Gastroesophageal sphincter (tissue), 3 donors: ENCODE data around the gene CERS4.
"Not testable (repeated sequence)": the region's sequence is repeated elsewhere in the genome, so short reads cannot be mapped to it uniquely, and the experiment has no call there.

Experiments used
- EP300 ChIP-seq: sonication (generic); formaldehyde crosslinking; IDR thresholded peaks from one replicate; pipeline ENCODE4 v1.6.1; 2017; ENCODE audit warnings: antibody characterized with exemption, mild to moderate bottlenecking
- POLR2AphosphoS5 ChIP-seq: sonication (generic); formaldehyde crosslinking; IDR thresholded peaks from one replicate; pipeline ENCODE4 v1.6.1; 2017; ENCODE audit warnings: antibody characterized with exemption
- TF ChIP-seq, protein P1 (sequence below), 4 experiments: fragments of 200-600 bp in 2 of 4; fragments of 450-650 bp in 2 of 4; sonication (generic) in 1 of 4; IDR thresholded peaks; one replicate each; pipeline ENCODE4 v1.5.1; 2017 to 2019; ENCODE audit warnings: antibody characterized with exemption in 4 of 4, mild to moderate bottlenecking in 2 of 4, moderate library complexity in 2 of 4

DNA sequence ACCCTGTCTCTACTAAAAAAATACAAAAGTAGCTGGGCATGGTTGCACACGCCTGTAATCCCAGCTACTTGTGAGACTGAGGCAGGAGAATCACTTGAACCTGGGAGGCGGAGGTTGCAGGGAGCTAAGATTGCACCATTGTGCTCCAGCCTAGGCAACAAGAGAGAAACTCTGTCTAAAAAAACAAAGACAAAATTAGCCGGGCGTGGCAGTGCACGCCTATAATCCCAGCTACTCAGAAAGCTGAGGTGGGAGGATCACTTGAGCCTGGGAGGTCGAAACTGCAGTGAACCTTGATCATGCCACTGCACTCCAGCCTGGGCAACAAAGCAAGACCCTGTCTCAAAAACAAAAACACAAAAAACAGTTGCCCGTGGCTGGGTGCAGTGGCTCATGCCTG is 14.3 kb downstream of the CERS4 start:
- not testable (repeated sequence) for TF ChIP-seq EP300, POLR2AphosphoS5
- TF ChIP-seq, protein P1, sequence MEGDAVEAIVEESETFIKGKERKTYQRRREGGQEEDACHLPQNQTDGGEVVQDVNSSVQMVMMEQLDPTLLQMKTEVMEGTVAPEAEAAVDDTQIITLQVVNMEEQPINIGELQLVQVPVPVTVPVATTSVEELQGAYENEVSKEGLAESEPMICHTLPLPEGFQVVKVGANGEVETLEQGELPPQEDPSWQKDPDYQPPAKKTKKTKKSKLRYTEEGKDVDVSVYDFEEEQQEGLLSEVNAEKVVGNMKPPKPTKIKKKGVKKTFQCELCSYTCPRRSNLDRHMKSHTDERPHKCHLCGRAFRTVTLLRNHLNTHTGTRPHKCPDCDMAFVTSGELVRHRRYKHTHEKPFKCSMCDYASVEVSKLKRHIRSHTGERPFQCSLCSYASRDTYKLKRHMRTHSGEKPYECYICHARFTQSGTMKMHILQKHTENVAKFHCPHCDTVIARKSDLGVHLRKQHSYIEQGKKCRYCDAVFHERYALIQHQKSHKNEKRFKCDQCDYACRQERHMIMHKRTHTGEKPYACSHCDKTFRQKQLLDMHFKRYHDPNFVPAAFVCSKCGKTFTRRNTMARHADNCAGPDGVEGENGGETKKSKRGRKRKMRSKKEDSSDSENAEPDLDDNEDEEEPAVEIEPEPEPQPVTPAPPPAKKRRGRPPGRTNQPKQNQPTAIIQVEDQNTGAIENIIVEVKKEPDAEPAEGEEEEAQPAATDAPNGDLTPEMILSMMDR (IDR thresholded peaks at IDR 0.05): not testable (repeated sequence)
